GM12875 (cell line): ENCODE results near the gene SERPINA9.
"Not testable (repeated sequence)": the region's sequence is repeated elsewhere in the genome, so short reads cannot be mapped to it uniquely, and the experiment has no call there.

Source experiments
- H3K4me3 ChIP-seq: one replicate; pipeline ENCODE4 v1.5.1; 2011; ENCODE audit warnings: low read depth, low read length, control low read depth
- CTCF ChIP-seq: IDR thresholded peaks from 2 replicates; pipeline ENCODE4 v1.5.1; 2011; ENCODE audit warnings: low read depth, mild to moderate bottlenecking, control low read depth, inconsistent platforms, low read length, moderate library complexity, borderline replicate concordance; ENCODE audit not compliant: insufficient read depth

SERPINA9 gene

GRCh38 chr14:94517248-94517640 is 41.2 kb upstream of the SERPINA9 start:
- TF ChIP-seq CTCF: no peak
- H3K4me3 ChIP-seq: no peak overlapping the region

- no peak for TF ChIP-seq CTCF
- no peak overlapping the region for H3K4me3 ChIP-seq
These were observed 39.9 kb upstream of the SERPINA9 start for GRCh38 chr14:94515856-94516255.

- H3K4me3 ChIP-seq: no peak overlapping the region
- TF ChIP-seq CTCF: no peak
These were observed 39.4 kb upstream of the SERPINA9 start for GRCh38 chr14:94515426-94515825.

GRCh38 chr14:94514351-94514750 is 38.4 kb upstream of the SERPINA9 start:
- no peak for TF ChIP-seq CTCF
- H3K4me3 ChIP-seq: no peak overlapping the region

- H3K4me3 ChIP-seq: not testable (repeated sequence)
These were observed 34.5 kb upstream of the SERPINA9 start for GRCh38 chr14:94510481-94510880.

- no peak within 1 kb of the TSS for H3K4me3 ChIP-seq
- TF ChIP-seq CTCF: no peak
These were observed 33.4 kb upstream of the SERPINA9 start, which contains the start of gene SERPINA12 for GRCh38 chr14:94509356-94509755. TSS of gene SERPINA12 (minus strand) at chr14:94509469. CDS start at chr14:94498397, 11,072 bp downstream.

- no peak overlapping the region for H3K4me3 ChIP-seq
- TF ChIP-seq CTCF: no peak
These were observed 29.6 kb upstream of the SERPINA9 start for GRCh38 chr14:94505641-94506040.

- no peak for TF ChIP-seq CTCF
- H3K4me3 ChIP-seq: no peak overlapping the region
These were observed 29.2 kb upstream of the SERPINA9 start for GRCh38 chr14:94505206-94505605.
